Kidney (tissue), 14 donors: Measurements from ENCODE around the gene TFRC. TPM values are rescaled to one million over a fixed set of nuclear protein-coding genes. Genes with fewer than 3 reads are reported as not detected.
"Not testable (repeated sequence)": the region's sequence is repeated elsewhere in the genome, so short reads cannot be mapped to it uniquely, and the experiment has no call there.

Experiments
- DNase-seq, 5 donors: peaks; one replicate each; pipeline ENCODE4 v3.0.0-alpha.2; 2013 to 2020
- FAIRE-seq: peaks from 2 replicates; lab custom pipeline; 2012; peaks lifted over from hg19 to GRCh38; lab: Jason Lieb, UNC
- H3K27ac ChIP-seq, 2 donors: one replicate each; pipeline ENCODE4 v1.7.0; 2013; ENCODE audit warnings: low read depth in 2 of 2, low read length in 2 of 2, inconsistent platforms in 1 of 2
- H3K27me3 ChIP-seq: one replicate; pipeline ENCODE4 v1.7.1; 2013; ENCODE audit warnings: low read length, inconsistent platforms; ENCODE audit not compliant: control insufficient read depth, insufficient read depth
- H3K36me3 ChIP-seq, 3 donors: one replicate each; pipeline versions ENCODE4 v1.7.0 to v1.7.1; 2013; ENCODE audit warnings: low read length in 3 of 3, control low read depth in 1 of 3, inconsistent platforms in 1 of 3; ENCODE audit not compliant: insufficient read depth in 3 of 3, control insufficient read depth in 2 of 3
- H3K4me1 ChIP-seq, 3 donors: one replicate each; pipeline versions ENCODE4 v1.7.0 to v1.7.1; 2013; ENCODE audit warnings: low read length in 3 of 3, inconsistent platforms in 1 of 3, low read depth in 1 of 3; ENCODE audit not compliant: control insufficient read depth in 2 of 3, insufficient read depth in 2 of 3
- H3K4me3 ChIP-seq, 3 donors: one replicate each; pipeline versions ENCODE4 v1.7.0 to v1.8.1; 2013; ENCODE audit warnings: low read length in 3 of 3, control low read depth in 1 of 3, inconsistent platforms in 1 of 3
- H3K9ac ChIP-seq, 3 donors: one replicate each; pipeline versions ENCODE4 v1.7.0 to v1.7.1; 2013; ENCODE audit warnings: low read length in 3 of 3, control low read depth in 1 of 3, inconsistent platforms in 1 of 3
- H3K9me3 ChIP-seq, 3 donors: one replicate each; pipeline versions ENCODE4 v1.7.0 to v1.7.1; 2013; ENCODE audit warnings: low read length in 3 of 3, control low read depth in 1 of 3, inconsistent platforms in 1 of 3; ENCODE audit not compliant: control insufficient read depth in 2 of 3, insufficient read depth in 1 of 3
- intact Hi-C: fragments of 100-400 bp; cut with DNase I; formaldehyde crosslinking; loops from one replicate; pipeline ENCODE4 v1.11.1; 2022
- polyA plus RNA-seq: library from polyadenylated mRNA; stranded (reverse); fragments of 350-450 nt; fragmentation: Illumina TruSeq; extraction: RNeasy Lipid Tissue Mini Kit (QIAGEN cat#74804); gene quantifications from one replicate; pipeline ENCODE4 v1.2.3, GENCODE V29; 2014; ENCODE audit warnings: low read depth, low replicate concordance; ENCODE audit not compliant: insufficient read depth
- total RNA-seq: library from RNA; stranded (reverse); fragmentation: NEBNext Ultra II Directional; extraction: Animal tissue kit (Norgen Biotek cat#: 25700); gene quantifications from one replicate; pipeline ENCODE4 v1.2.1, GENCODE V29; 2021
- TF ChIP-seq, protein P1 (sequence below): IDR thresholded peaks from 3 replicates; pipeline ENCODE4 v1.5.1; 2012; ENCODE audit warnings: mild to moderate bottlenecking, moderate library complexity, borderline replicate concordance; ENCODE audit not compliant: insufficient read depth; ENCODE audit errors: extremely low read depth
- donor health status: control.
- donor health status: control.
- donor health status: control.
- donor health status: control.
- donor health status: control.
- donor health status: DM: yes; HTN: yes; CAD: no.
- donor health status: Normal renal cell carcinoma (clear cell type).

TFRC gene
- total and polyA plus RNA-seq, 2 donors from 2014 or later = 23.7 to 61.1 TPM

DNA sequence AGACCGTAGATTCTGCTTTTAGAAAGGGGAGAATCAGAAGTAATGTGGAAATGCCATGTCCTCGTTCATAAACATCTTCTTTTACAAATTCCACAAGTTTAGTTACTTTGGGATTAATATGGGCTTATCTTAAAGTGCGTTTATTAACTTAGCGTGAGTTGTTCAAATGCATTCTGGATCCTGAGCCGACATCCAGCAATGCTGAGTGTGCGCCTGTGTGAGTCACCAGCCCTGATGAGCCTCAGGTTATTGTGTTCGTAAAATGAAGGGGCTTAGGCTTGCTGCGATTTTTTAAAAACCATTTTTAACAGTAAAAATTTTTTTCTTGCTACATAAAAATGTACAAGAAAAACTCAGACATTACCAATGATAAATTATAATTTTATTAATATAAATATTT, 57.9 kb downstream of the TFRC start:
- H3K9me3 ChIP-seq = no peaks in the 10 kb centered on the region
- H3K4me1 ChIP-seq = no peaks in the 10 kb centered on the region
- H3K9ac ChIP-seq = no peak overlapping the region
- no peak overlapping the region for H3K27ac ChIP-seq
- intact Hi-C loops = no loop called here
- TF ChIP-seq, protein P1, sequence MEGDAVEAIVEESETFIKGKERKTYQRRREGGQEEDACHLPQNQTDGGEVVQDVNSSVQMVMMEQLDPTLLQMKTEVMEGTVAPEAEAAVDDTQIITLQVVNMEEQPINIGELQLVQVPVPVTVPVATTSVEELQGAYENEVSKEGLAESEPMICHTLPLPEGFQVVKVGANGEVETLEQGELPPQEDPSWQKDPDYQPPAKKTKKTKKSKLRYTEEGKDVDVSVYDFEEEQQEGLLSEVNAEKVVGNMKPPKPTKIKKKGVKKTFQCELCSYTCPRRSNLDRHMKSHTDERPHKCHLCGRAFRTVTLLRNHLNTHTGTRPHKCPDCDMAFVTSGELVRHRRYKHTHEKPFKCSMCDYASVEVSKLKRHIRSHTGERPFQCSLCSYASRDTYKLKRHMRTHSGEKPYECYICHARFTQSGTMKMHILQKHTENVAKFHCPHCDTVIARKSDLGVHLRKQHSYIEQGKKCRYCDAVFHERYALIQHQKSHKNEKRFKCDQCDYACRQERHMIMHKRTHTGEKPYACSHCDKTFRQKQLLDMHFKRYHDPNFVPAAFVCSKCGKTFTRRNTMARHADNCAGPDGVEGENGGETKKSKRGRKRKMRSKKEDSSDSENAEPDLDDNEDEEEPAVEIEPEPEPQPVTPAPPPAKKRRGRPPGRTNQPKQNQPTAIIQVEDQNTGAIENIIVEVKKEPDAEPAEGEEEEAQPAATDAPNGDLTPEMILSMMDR = no peak
- no peaks in the 10 kb centered on the region for H3K36me3 ChIP-seq
- FAIRE-seq (no peak), DNase-seq (no peak)
- H3K4me3 ChIP-seq = no peak overlapping the region
- H3K27me3 ChIP-seq = no peaks in the 10 kb centered on the region

DNA sequence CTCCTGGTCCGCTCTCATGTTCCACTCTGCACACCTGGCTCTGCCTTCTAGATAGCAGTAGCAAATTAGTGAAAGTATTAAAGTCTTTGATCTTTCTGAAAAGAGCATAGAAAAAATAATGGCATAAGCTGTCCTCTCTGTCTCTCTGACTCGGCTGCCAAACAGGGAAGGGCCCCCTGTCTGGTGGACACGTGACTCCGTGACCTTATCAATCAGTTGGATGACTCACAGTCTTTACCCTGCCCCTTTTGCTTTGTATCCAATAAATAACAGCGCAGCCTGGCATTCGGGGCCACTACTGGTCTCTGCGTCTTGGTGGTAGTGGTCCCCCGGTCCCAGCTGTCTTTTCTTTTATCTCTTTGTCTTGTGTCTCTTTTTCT, 59.4 kb downstream of the TFRC start:
- H3K4me1 ChIP-seq, H3K27ac ChIP-seq, H3K36me3 ChIP-seq, H3K4me3 ChIP-seq, H3K9ac ChIP-seq, intact Hi-C loops, FAIRE-seq, H3K9me3 ChIP-seq, H3K27me3 ChIP-seq, DNase-seq: not testable (repeated sequence)

DNA sequence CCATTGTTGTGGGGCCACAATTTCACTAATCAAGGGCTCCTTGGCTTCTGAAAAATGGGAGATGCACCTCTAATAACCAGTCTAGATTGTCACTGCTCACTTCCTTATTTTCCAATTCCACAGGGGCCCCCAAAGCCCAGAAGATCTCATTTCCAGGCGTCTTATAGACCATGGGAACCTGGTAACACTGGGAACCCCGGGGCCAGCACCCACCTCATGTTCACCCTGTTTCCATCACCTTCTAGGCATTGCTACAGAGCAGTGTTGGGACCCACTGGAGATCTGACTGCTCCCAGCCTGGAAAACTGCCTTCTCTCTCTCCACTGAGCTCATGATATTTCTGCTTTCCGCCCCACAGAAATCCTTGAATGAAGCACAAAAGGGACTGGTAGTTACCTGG, 61.5 kb downstream of the TFRC start:
- H3K27ac ChIP-seq = no peak overlapping the region
- H3K36me3 ChIP-seq = no peaks in the 10 kb centered on the region
- H3K4me1 ChIP-seq = no peaks in the 10 kb centered on the region
- no peaks in the 10 kb centered on the region for H3K9me3 ChIP-seq
- no peak overlapping the region for H3K9ac ChIP-seq
- intact Hi-C loops = no loop called here
- no peak overlapping the region for H3K4me3 ChIP-seq
- FAIRE-seq (no peak), DNase-seq (no peak)
- no peaks in the 10 kb centered on the region for H3K27me3 ChIP-seq
- TF ChIP-seq, protein P1 = no peak

DNA sequence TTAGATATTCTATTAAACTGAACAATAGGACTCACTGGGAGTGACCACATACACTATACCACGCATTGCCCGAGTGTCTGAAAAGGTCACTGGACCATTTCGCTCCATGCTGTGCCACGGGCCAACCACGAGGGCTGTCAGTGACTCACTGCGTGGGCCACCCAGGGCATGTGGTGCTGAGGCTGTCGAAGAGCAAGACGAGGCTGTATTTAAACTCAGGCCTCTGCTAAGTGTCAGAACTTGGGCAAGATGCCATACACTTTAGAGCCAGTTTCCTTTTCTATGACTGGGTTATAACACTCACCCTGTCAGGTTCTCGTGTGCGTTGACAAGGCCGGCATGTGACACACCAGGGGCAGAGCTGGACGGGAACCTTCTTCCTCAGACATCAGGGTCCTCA, 62.3 kb downstream of the TFRC start:
- H3K27me3 ChIP-seq, H3K4me1 ChIP-seq, H3K27ac ChIP-seq, H3K9me3 ChIP-seq, H3K9ac ChIP-seq, FAIRE-seq, H3K4me3 ChIP-seq, DNase-seq, intact Hi-C loops, H3K36me3 ChIP-seq: not testable (repeated sequence)

DNA sequence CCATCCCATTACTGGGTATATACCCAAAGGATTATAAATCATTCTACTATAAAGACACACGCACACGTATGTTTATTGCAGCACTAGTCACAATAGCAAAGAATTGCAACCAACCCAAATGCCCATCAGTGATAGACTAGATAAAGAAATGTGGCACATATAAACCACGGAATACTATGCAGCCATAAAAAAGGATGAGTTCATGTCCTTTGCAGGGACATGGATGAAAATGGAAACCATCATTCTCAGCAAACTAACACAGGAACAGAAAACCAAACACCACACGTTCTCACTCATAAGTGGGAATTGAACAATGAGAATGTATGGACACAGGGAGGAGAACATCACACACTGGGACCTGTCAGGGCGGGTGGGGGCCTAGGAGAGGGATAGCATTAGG, 63.7 kb downstream of the TFRC start:
- H3K36me3 ChIP-seq, intact Hi-C loops, H3K4me1 ChIP-seq, H3K27me3 ChIP-seq, H3K9me3 ChIP-seq, FAIRE-seq, H3K27ac ChIP-seq, H3K9ac ChIP-seq, H3K4me3 ChIP-seq, DNase-seq: not testable (repeated sequence)
